ENCODE data around the gene PPA2.
"Not testable (repeated sequence)": the region's sequence is repeated elsewhere in the genome, so short reads cannot be mapped to it uniquely, and the experiment has no call there.

The PPA2 gene
- total RNA-seq = 41.9 to 84.1 (median 59.2) reads per million in 3 experiments

- peak; percentile 83 for DNase-seq
These were observed at the start of gene PPA2 for GRCh38 chr4:105473324-105474098. Gene PPA2, minus strand, starts transcription at chr4:105474062. Its CDS starts 12 bp downstream, at chr4:105474050.

DNA sequence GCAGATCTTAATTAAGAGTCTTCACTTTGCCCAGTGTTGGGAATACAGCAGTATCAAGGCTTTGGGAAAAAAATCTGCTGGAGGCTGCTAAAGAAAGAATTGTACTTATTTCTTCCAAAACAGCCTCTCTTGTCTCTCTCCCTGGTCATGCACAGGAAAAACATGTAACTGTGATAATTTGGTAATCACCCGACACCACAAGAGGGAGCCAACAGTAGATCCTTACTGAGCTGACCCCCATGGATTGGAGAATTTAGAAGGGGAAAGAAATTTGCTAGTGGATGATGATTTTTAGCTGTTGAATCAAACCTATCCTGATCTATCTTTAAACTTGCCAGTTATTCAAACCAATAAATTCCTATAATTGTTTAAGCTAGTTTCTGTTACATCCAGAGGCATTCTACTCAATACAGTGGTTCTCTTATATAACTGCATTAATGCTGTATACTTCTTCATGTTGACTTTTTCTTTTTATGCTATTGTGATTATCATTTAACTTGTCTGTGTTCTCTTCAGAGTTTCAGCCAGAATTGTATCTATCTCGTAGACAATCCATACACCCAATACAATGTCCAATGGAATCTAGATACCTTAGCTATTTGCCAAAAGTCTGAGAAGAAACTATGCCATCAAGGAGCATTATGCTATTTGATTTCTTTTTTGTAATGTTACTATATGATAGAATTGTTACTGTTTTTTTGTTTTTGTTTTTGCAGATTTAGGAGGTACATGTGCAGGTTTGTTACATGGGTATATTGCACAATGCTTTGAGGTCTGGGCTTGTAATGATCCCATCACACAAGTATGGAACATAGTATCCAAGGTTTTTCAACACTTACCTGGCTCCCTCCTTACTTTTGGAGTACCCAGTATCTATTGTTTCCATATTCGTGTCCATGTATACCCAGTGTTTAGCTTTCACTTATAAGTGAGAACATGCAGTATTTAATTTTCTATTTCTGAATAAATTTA lies 47.2 kb upstream of the PPA2 start:
- DNase-seq = no peak

GRCh38 chr4:105510245-105510644 lies 36.4 kb upstream of the PPA2 start:
- no peak for DNase-seq

DNA sequence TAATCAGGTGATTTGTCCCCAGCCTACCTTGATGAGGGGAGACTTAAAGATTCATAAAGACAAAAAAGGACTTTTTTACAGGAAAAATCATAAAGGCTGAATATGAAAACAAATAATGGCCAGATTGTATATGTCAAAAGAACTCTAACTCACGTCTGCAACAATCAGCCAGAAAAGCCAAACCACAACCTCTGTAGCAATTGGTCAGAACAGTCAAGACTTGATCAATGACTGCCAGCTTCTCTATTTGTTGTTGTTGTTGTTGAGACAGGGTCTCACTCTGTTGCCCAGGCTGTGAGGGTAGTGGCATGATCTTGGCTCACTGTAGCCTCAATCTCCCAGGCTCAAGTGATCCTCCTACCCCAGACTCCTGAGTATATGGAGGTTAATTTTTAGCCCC lies 35.9 kb upstream of the PPA2 start:
- no peak for DNase-seq

GRCh38 chr4:105509291-105509690 lies 35.4 kb upstream of the PPA2 start:
- no peak for DNase-seq

DNA sequence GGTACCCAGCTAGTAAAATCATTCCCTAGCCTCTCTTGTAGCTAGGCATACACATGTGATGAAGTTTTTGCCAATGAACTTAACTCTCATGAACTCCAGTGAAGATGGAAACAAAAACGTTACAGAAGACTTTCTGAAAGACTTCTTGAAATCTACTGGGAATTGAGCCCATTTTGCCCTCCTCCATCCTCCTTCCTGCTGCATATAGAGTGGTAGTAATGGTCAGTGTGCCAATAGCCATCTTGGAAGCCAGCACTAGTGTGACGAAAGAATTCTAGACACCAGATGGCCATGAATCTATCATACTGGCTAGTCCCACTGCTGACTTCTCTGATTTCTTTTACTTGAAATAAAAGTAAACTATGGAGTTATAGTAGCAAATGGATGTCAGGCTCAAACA lies 30.9 kb upstream of the PPA2 start:
- no peak for DNase-seq

- no peak for DNase-seq
These were observed 29.6 kb upstream of the PPA2 start for GRCh38 chr4:105503484-105503883.

DNA sequence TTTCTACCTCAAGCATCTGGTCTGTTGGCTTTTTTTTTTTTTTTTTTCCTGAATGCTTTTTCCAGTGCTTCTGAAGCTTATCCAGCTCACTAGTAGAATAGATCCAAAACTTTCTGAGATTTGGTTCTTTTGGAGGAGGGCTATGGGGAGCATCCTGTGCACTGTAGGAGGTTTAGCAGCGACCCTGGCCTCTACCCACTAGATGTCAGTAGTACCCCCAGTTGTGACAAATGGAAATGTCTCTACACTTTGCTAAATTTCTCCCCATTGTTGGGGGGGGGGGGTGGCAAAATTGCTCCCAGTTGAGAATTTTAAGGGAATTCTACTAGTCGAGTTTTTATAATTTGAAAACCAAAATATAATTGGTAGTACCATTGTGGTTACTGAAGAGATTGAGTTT lies 23.0 kb upstream of the PPA2 start:
- no peak for DNase-seq

DNA sequence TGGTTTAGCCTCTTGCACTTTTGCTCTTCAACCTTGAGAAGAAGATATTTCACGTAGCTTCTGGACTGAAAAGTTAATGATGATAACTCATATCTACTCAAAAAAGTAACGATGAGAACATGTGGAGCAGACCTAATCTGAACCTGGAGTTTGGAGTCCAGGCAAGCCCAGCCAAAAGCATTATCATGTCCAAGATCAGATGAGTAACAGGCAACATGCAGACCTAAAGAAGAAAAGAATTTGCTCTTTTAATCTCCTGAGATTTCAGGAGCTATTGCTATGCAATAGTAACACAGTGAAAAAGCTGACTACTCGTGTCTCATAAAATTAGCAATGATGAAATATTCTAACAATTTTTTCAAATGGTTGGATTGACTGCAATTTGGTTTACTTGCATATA lies 21.8 kb upstream of the PPA2 start:
- DNase-seq = no peak

DNA sequence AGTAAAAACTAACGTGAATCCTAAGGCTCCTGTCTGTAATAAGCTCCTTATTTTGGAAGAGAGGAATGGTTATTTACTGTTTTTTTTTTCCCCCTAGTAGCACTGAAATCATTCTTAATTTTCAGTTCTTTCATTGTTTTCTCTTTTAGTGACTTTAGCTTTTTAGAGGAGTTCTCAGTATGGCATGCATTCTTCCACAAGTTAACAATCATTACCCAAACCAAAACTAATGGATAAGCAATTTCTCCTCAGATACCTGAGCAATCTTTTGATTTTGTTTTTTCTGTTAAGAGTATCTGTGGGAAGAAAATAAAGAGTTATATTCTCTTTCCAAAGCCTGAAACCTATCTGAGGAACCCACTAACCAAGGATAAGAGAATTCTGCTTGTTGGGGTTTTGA lies 16.7 kb upstream of the PPA2 start:
- no peak for DNase-seq

- no peak for DNase-seq
These were observed 10.0 kb upstream of the PPA2 start for GRCh38 chr4:105483840-105484239.

GRCh38 chr4:105474099-105474518 lies 247 bp upstream of the PPA2 start:
- no peak for DNase-seq

- no peak for DNase-seq
These were observed 965 bp downstream of the PPA2 start for GRCh38 chr4:105472871-105473323.

DNA sequence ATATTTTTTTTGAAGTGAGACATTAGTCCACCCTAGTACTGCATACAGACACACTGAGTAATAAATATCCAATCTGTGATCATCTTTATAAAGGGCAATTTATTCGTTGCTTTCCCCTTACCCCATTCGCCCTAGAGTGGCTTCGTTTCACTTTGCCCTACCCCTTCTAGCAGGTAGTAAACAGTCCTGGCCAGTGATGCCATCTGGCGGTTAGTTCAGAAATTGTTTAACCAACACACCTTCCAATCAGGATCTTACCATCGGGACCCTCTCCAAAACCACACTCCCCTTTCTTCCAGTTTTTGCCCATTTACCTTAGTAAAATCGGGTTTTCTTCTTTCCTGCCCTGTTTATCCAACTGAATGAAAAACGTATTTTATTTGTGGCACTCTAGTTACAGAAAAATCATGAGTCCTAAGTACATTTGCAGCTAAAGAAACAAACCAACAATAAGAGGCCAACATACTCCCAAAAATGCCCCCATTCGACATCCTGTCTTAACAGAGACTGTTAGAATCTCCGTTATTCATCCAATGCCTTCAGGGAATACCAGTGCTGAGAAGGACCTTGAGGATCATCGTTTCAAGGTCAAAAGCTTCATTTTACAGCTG lies 2.2 kb downstream of the PPA2 start:
- peak; percentile 71 for DNase-seq

DNA sequence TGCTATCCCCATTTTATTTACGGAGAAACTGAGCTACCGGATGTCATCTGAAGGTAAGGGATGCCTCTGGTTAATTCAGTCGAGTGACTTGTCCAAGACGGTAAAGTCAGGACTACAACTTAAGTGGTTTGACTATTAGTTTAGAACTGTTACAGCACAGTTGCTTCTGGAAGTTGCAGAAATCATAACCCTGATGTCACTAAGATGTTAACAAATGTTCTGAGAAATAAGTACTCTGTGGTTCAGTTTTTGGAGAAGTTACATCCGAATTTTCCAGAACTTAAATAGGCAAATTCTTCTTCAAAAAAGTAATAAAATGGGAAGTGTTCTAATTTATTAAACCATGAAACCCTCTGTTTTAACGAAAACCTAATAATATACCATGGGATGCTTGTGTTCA lies 3.1 kb downstream of the PPA2 start:
- DNase-seq = no peak

DNA sequence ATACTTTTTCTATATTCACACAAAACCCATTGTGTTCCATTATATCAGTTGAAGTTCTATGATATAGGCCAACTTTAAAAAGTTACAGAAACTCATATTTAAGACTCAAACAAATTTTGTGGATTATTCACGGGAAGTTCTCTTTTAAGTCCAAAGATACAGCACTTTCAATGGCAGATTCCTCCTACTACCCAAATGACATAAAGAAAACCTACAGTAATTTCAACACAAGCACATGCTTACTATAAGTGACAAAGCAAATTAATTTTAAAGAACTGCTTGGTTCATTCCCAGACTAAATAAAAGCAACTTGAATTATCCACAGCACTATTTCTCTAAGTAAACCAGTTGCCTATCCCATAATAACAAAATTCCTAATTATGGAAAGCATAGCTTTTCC lies 4.1 kb downstream of the PPA2 start:
- DNase-seq = no peak

DNA sequence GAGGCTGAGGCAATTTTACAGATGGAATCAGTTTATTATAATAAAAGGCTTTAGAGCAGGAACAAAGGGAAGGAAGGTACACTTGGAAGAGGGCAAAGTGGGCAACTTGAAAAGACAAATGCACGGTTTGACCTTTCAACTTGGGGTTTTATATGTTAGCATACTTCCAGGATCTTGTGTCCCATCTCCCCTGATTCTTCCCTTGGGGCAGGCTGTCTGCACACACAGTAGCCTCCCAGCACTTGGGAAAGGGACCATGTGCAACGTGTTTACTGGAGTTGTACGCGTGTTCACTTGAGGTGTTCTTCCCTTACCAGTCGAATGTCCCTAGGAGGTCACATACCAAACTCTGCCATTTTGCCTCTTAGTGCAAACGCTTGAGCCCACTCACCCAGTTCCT lies 7.3 kb downstream of the PPA2 start:
- DNase-seq = no peak

GRCh38 chr4:105464563-105464962 lies 9.3 kb downstream of the PPA2 start:
- DNase-seq = not testable (repeated sequence)

DNA sequence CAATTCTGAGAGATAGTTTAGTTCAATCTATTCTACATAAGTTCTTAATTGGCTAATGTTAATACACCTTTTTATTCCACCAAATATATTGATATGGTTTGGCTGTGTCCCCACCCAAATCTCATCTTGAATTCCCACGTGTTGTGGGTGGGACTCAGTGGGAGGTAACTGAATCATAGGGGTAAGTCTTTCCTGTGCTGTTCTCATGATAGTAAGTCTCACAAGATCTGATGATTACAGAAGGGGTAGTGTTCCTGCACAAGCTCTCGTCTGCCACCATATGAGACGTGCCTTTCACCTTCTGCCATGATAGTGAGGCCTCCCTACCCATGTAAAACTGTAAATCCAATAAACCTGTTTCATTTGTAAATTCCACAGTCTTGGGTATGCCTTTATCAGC lies 11.3 kb downstream of the PPA2 start:
- no peak for DNase-seq

DNA sequence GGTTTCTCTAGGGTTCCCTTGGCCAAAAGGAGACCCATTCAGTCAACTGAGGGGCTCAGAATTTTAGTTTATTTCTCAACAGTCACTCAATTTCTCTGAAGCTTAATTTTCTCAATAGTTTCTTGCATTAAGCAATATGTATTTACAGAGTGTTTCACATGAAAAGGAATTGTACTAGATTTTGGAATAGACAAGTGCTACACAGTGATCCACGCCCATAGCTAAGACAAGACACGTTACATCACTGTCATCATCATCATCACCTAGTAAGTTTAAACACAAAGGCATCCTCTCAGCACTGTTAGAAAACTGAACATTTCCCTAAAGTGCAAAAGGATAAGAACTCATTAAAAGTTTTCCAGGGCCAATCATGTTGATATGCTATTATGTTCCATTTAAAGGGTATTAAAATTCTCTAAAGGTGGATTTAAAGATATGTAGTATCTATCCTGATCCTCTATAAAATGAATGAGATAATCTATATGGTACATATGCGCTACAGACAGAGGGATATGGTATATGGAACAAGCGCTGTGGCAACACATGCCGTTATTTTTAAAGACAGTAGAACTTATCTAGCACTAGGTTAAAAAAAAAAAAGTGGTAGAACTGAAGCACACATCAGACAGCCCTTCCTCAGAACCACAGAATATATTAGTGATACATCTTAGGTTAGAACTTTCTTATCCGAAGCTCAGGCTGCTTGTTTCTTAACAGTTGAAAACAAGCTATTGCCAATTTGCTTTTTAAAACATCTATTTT lies 12.1 kb downstream of the PPA2 start:
- DNase-seq = no peak

GRCh38 chr4:105461221-105461620 lies 12.6 kb downstream of the PPA2 start:
- no peak for DNase-seq

DNA sequence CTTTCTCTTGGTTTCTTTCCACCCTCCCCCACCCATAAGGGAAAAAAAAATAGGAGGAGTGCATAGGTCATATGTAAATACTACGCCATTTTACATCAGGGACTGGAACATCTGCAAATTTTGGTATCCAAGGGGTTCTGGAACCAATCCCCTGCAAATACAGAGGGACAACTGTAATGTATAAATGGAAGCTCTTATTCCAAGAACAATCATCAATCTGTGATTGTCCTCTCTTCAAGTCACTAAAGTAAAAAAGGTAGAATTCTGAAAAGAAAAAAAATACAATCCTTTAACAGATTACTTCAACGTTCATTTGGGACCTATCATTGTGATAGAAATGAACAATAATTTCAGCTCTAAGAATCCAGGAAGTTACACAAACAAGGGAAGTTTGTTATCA lies 13.6 kb downstream of the PPA2 start:
- DNase-seq = no peak
